WTC11 (cell line): ENCODE data around the gene MUC4. TPM values are rescaled to one million over a fixed set of nuclear protein-coding genes. Genes with fewer than 3 reads are reported as not detected.

Experiments used
- ATAC-seq: fragments of 200-7000 bp; cut with Tn5 transposase; 2 replicates; pipeline ENCODE4 v1.10.0; 2021; ENCODE audit warnings: mild to moderate bottlenecking, moderate library complexity
- CTCF ChIA-PET: fragments of 300-600 bp; sonication (Branson Sonifier 250); formaldehyde crosslinking; loops from one replicate; lab custom pipeline; 2021; ENCODE audit warnings: antibody characterized with exemption; lab: Charles Lee
- POLR2A ChIA-PET: fragments of 350-600 bp; sonication (Branson Sonifier 250); formaldehyde crosslinking; loops from one replicate; lab custom pipeline; 2021; ENCODE audit warnings: antibody characterized with exemption; lab: Charles Lee
- DNase-seq: peaks from one replicate; pipeline ENCODE4 v3.0.0; 2021; ENCODE audit warnings: low spot score
- H3K27ac Mint-ChIP-seq: 2 replicates; pipeline ENCODE4 v1.8.0; 2021; ENCODE audit warnings: mixed read lengths
- H3K27me3 Mint-ChIP-seq: 2 replicates; pipeline ENCODE4 v1.8.0; 2021; ENCODE audit warnings: low read depth, mild to moderate bottlenecking, moderate library complexity, mixed read lengths
- H3K36me3 Mint-ChIP-seq: 2 replicates; pipeline ENCODE4 v1.8.0; 2021; ENCODE audit warnings: mixed read lengths
- H3K4me1 Mint-ChIP-seq: 2 replicates; pipeline ENCODE4 v1.8.0; 2022; ENCODE audit warnings: mixed read lengths
- H3K4me3 Mint-ChIP-seq: 2 replicates; pipeline ENCODE4 v1.8.0; 2021; ENCODE audit warnings: mild to moderate bottlenecking, moderate library complexity, mixed read lengths
- H3K9me3 Mint-ChIP-seq: 2 replicates; pipeline ENCODE4 v1.8.0; 2021; ENCODE audit warnings: mixed read lengths
- ATF2 ChIP-seq: sonication (generic); formaldehyde crosslinking; IDR thresholded peaks from 2 replicates; pipeline ENCODE4 v1.8.1; 2022; ENCODE audit warnings: low read depth, missing genetic modification reagents, borderline replicate concordance
- CBFB ChIP-seq: sonication (generic); formaldehyde crosslinking; IDR thresholded peaks from 2 replicates; pipeline ENCODE4 v1.8.1; 2022; ENCODE audit warnings: mild to moderate bottlenecking, low read depth, missing genetic modification reagents
- ETV6 ChIP-seq: sonication (generic); formaldehyde crosslinking; IDR thresholded peaks from 2 replicates; pipeline ENCODE4 v1.8.1; 2022; ENCODE audit warnings: mild to moderate bottlenecking, missing genetic modification reagents
- GABPB1 ChIP-seq: sonication (generic); formaldehyde crosslinking; IDR thresholded peaks from 2 replicates; pipeline ENCODE4 v1.8.1; 2023; ENCODE audit warnings: mild to moderate bottlenecking, missing genetic modification reagents
- MYBL2 ChIP-seq: sonication (generic); formaldehyde crosslinking; IDR thresholded peaks from 2 replicates; pipeline ENCODE4 v1.8.1; 2023; ENCODE audit warnings: mild to moderate bottlenecking, moderate library complexity, missing genetic modification reagents
- SMAD3 ChIP-seq: sonication (generic); formaldehyde crosslinking; IDR thresholded peaks from 2 replicates; pipeline ENCODE4 v1.8.0; 2022; ENCODE audit warnings: missing genetic modification reagents, mild to moderate bottlenecking, borderline replicate concordance
- ZBTB43 ChIP-seq: sonication (generic); formaldehyde crosslinking; IDR thresholded peaks from 2 replicates; pipeline ENCODE4 v1.8.1; 2023; ENCODE audit warnings: mild to moderate bottlenecking, missing genetic modification reagents
- ZNF138 ChIP-seq: sonication (generic); formaldehyde crosslinking; conservative IDR thresholded peaks from 2 replicates; pipeline ENCODE4 v1.8.1; 2022; ENCODE audit warnings: mild to moderate bottlenecking, moderate library complexity, missing genetic modification reagents
- ZNF423 ChIP-seq: fragments of 250-450 bp; sonication (Bioruptor Pico); IDR thresholded peaks from 2 replicates; pipeline ENCODE4 v2.1.2; 2022; ENCODE audit warnings: mild to moderate bottlenecking, moderate library complexity
- total RNA-seq: library from RNA; stranded (reverse); gene quantifications from 3 replicates; pipeline ENCODE4 v1.2.3, GENCODE V29; 2021
- TF ChIP-seq, protein P1 (sequence below): sonication (generic); formaldehyde crosslinking; IDR thresholded peaks from 2 replicates; pipeline ENCODE4 v1.8.1; 2023; ENCODE audit warnings: mild to moderate bottlenecking, missing genetic modification reagents, borderline replicate concordance
- TF ChIP-seq, protein P2 (sequence below): sonication (generic); formaldehyde crosslinking; IDR thresholded peaks from 2 replicates; pipeline ENCODE4 v1.8.0; 2023; ENCODE audit warnings: missing genetic modification reagents
- TF ChIP-seq, protein P3 (sequence below): sonication (generic); formaldehyde crosslinking; IDR thresholded peaks from 2 replicates; pipeline ENCODE4 v1.8.0; 2022; ENCODE audit warnings: mild to moderate bottlenecking, missing genetic modification reagents
- TF ChIP-seq, protein P4 (sequence below): sonication (generic); formaldehyde crosslinking; conservative IDR thresholded peaks from 2 replicates; pipeline ENCODE4 v1.8.1; 2023; ENCODE audit warnings: mild to moderate bottlenecking, low read depth, missing genetic modification reagents, moderate library complexity
- TF ChIP-seq, protein P5 (sequence below): fragments of 250-450 bp; sonication (Bioruptor Pico); IDR thresholded peaks from 2 replicates; pipeline ENCODE4 v1.9.0; 2021; ENCODE audit warnings: moderate library complexity, mild to moderate bottlenecking, inconsistent platforms, borderline replicate concordance
- TF ChIP-seq, protein P6 (sequence below): fragments of 200-600 bp; IDR thresholded peaks from 2 replicates; pipeline ENCODE4 v1.8.0; 2022; ENCODE audit warnings: antibody characterized with exemption

The MUC4 gene
- total RNA-seq, 1 experiment from 2014 or later: 2.1 TPM

DNA sequence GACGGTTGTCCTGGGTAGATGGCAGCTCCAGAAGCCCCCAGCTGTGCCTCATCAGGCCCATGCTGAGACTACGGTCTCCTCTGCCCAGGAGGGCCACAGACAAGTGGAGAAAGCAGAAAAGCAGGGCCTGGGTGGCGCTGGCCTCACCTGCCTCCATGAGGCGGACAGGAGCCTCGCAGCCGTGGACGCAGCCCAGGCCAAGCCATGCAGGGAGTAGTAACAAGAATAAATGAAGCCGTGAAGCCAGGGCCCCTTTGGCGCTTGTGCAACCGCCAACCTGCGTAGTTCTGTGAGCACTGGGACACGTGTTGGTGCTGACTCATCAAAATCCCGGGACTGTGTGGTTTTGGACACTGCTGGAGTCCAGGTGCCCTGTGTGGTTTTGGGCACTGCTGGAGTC is 12.3 kb upstream of the MUC4 start:
- H3K4me3 Mint-ChIP-seq: no peak overlapping the region
- TF ChIP-seq CBFB (CRISPR knock-in tag) (no peak), ZNF423 (CRISPR knock-in tag) (peak; percentile 91), ATF2 (CRISPR knock-in tag) (no peak)
- TF ChIP-seq, protein P1, sequence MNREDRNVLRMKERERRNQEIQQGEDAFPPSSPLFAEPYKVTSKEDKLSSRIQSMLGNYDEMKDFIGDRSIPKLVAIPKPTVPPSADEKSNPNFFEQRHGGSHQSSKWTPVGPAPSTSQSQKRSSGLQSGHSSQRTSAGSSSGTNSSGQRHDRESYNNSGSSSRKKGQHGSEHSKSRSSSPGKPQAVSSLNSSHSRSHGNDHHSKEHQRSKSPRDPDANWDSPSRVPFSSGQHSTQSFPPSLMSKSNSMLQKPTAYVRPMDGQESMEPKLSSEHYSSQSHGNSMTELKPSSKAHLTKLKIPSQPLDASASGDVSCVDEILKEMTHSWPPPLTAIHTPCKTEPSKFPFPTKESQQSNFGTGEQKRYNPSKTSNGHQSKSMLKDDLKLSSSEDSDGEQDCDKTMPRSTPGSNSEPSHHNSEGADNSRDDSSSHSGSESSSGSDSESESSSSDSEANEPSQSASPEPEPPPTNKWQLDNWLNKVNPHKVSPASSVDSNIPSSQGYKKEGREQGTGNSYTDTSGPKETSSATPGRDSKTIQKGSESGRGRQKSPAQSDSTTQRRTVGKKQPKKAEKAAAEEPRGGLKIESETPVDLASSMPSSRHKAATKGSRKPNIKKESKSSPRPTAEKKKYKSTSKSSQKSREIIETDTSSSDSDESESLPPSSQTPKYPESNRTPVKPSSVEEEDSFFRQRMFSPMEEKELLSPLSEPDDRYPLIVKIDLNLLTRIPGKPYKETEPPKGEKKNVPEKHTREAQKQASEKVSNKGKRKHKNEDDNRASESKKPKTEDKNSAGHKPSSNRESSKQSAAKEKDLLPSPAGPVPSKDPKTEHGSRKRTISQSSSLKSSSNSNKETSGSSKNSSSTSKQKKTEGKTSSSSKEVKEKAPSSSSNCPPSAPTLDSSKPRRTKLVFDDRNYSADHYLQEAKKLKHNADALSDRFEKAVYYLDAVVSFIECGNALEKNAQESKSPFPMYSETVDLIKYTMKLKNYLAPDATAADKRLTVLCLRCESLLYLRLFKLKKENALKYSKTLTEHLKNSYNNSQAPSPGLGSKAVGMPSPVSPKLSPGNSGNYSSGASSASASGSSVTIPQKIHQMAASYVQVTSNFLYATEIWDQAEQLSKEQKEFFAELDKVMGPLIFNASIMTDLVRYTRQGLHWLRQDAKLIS (CRISPR knock-in tag): no peak
- ATAC-seq (peak; percentile 61), DNase-seq (no peak)
- ChIA-PET CTCF (no interaction called here), POLR2A (no interaction called here)
- no peaks in the 10 kb centered on the region for H3K27me3 Mint-ChIP-seq
- peaks cover 6% of the 10 kb centered on the region; the same call in 1 of the 2 replicates for H3K4me1 Mint-ChIP-seq
- no peaks in the 10 kb centered on the region for H3K9me3 Mint-ChIP-seq
- no peaks in the 10 kb centered on the region for H3K36me3 Mint-ChIP-seq
- H3K27ac Mint-ChIP-seq: no peak overlapping the region

DNA sequence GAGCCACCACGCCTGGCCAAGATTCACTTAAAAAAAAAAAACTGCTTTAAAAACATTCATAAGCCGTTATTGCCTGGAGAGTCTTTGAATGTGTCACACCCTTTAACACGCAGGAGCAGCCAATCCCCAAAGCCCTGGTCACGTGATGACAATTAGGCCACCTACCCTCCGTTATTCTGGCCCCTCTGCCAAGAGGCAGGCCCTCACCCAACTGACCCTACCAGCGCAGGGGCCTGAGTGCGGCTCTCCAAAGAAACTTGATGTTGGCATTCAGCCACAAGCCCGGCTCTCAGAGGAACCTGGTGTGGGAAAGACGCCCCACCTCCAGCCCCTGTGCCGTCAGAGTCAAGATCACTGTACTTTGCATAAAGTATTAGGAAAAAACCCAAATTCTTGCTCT is 11.6 kb upstream of the MUC4 start:
- Mint-ChIP-seq H3K27ac (no peak overlapping the region), H3K27me3 (no peaks in the 10 kb centered on the region), H3K4me1 (peaks cover 6% of the 10 kb centered on the region; the same call in 1 of the 2 replicates), H3K36me3 (no peaks in the 10 kb centered on the region), H3K9me3 (no peaks in the 10 kb centered on the region), H3K4me3 (no peak overlapping the region)
- ChIA-PET CTCF (interaction anchor here (0.7 kb wide), 1 partner anchor 34 kb away, joined by 4 read pairs; no protein-coding TSS in a partner anchor), POLR2A (no interaction called here)
- no peak for DNase-seq
- TF ChIP-seq SMAD3 (CRISPR knock-in tag) (no peak), ZBTB43 (CRISPR knock-in tag) (no peak), ETV6 (CRISPR knock-in tag) (no peak), CBFB (CRISPR knock-in tag) (no peak), ZNF138 (no peak), MYBL2 (CRISPR knock-in tag) (no peak), GABPB1 (CRISPR knock-in tag) (no peak)
- TF ChIP-seq, protein P2, sequence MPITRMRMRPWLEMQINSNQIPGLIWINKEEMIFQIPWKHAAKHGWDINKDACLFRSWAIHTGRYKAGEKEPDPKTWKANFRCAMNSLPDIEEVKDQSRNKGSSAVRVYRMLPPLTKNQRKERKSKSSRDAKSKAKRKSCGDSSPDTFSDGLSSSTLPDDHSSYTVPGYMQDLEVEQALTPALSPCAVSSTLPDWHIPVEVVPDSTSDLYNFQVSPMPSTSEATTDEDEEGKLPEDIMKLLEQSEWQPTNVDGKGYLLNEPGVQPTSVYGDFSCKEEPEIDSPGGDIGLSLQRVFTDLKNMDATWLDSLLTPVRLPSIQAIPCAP (CRISPR knock-in tag): no peak
- TF ChIP-seq, protein P3, sequence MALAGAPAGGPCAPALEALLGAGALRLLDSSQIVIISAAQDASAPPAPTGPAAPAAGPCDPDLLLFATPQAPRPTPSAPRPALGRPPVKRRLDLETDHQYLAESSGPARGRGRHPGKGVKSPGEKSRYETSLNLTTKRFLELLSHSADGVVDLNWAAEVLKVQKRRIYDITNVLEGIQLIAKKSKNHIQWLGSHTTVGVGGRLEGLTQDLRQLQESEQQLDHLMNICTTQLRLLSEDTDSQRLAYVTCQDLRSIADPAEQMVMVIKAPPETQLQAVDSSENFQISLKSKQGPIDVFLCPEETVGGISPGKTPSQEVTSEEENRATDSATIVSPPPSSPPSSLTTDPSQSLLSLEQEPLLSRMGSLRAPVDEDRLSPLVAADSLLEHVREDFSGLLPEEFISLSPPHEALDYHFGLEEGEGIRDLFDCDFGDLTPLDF (CRISPR knock-in tag): no peak
- TF ChIP-seq, protein P4, sequence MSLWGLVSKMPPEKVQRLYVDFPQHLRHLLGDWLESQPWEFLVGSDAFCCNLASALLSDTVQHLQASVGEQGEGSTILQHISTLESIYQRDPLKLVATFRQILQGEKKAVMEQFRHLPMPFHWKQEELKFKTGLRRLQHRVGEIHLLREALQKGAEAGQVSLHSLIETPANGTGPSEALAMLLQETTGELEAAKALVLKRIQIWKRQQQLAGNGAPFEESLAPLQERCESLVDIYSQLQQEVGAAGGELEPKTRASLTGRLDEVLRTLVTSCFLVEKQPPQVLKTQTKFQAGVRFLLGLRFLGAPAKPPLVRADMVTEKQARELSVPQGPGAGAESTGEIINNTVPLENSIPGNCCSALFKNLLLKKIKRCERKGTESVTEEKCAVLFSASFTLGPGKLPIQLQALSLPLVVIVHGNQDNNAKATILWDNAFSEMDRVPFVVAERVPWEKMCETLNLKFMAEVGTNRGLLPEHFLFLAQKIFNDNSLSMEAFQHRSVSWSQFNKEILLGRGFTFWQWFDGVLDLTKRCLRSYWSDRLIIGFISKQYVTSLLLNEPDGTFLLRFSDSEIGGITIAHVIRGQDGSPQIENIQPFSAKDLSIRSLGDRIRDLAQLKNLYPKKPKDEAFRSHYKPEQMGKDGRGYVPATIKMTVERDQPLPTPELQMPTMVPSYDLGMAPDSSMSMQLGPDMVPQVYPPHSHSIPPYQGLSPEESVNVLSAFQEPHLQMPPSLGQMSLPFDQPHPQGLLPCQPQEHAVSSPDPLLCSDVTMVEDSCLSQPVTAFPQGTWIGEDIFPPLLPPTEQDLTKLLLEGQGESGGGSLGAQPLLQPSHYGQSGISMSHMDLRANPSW (CRISPR knock-in tag): no peak
- TF ChIP-seq, protein P5, sequence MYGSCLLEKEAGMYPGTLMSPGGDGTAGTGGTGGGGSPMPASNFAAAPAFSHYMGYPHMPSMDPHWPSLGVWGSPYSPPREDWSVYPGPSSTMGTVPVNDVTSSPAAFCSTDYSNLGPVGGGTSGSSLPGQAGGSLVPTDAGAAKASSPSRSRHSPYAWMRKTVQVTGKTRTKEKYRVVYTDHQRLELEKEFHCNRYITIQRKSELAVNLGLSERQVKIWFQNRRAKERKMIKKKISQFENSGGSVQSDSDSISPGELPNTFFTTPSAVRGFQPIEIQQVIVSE (CRISPR knock-in tag): no peak
- TF ChIP-seq, protein P6, sequence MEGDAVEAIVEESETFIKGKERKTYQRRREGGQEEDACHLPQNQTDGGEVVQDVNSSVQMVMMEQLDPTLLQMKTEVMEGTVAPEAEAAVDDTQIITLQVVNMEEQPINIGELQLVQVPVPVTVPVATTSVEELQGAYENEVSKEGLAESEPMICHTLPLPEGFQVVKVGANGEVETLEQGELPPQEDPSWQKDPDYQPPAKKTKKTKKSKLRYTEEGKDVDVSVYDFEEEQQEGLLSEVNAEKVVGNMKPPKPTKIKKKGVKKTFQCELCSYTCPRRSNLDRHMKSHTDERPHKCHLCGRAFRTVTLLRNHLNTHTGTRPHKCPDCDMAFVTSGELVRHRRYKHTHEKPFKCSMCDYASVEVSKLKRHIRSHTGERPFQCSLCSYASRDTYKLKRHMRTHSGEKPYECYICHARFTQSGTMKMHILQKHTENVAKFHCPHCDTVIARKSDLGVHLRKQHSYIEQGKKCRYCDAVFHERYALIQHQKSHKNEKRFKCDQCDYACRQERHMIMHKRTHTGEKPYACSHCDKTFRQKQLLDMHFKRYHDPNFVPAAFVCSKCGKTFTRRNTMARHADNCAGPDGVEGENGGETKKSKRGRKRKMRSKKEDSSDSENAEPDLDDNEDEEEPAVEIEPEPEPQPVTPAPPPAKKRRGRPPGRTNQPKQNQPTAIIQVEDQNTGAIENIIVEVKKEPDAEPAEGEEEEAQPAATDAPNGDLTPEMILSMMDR: no peak
- no peak for ATAC-seq
